Vagina (tissue), 2 donors: ENCODE results near the gene SHCBP1L.

Experiments
- POLR2A ChIP-seq, 2 donors: fragments of 450-650 bp; IDR thresholded peaks; one replicate each; pipeline ENCODE4 v1.6.1; 2017; ENCODE audit warnings: antibody characterized with exemption in 2 of 2, mild to moderate bottlenecking in 2 of 2, moderate library complexity in 2 of 2
- POLR2AphosphoS5 ChIP-seq, 2 donors: sonication (generic); formaldehyde crosslinking; IDR thresholded peaks; one replicate each; pipeline ENCODE4 v1.9.0; 2017; ENCODE audit warnings: antibody characterized with exemption in 2 of 2, mild to moderate bottlenecking in 2 of 2, low read depth in 1 of 2; ENCODE audit not compliant: insufficient read depth in 1 of 2
- TF ChIP-seq, protein P1 (sequence below), 3 experiments: fragments of 450-650 bp in 2 of 3; fragments of 200-600 bp in 1 of 3; sonication (generic) in 1 of 3; IDR thresholded peaks; one replicate each; pipeline ENCODE4 v1.5.1; 2017 to 2019; ENCODE audit warnings: antibody characterized with exemption in 3 of 3, mild to moderate bottlenecking in 2 of 3, moderate library complexity in 2 of 3

DNA sequence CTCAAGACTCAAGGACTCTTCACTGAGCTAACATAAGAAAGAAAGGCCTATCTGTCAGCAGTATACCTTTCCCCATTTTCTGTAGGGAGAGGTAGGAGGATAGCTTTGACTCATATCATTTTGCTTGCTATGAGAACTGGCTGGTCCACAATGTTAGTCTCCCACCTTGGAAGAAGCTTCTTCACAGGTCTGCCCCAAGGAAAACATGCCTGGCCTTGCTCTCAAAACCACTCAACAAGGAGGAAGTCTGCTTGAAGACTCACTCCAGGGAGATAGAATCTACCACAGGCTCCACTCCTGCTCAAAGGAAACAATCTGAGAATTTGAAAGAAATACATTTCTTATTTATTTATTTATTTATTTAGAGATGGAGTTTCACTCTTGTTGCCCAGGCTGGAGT is 40.8 kb upstream of the SHCBP1L start:
- TF ChIP-seq POLR2A (IDR thresholded peaks at IDR 0.05) = no peak
- TF ChIP-seq, protein P1, sequence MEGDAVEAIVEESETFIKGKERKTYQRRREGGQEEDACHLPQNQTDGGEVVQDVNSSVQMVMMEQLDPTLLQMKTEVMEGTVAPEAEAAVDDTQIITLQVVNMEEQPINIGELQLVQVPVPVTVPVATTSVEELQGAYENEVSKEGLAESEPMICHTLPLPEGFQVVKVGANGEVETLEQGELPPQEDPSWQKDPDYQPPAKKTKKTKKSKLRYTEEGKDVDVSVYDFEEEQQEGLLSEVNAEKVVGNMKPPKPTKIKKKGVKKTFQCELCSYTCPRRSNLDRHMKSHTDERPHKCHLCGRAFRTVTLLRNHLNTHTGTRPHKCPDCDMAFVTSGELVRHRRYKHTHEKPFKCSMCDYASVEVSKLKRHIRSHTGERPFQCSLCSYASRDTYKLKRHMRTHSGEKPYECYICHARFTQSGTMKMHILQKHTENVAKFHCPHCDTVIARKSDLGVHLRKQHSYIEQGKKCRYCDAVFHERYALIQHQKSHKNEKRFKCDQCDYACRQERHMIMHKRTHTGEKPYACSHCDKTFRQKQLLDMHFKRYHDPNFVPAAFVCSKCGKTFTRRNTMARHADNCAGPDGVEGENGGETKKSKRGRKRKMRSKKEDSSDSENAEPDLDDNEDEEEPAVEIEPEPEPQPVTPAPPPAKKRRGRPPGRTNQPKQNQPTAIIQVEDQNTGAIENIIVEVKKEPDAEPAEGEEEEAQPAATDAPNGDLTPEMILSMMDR (IDR thresholded peaks at IDR 0.05) = no peak
- TF ChIP-seq POLR2AphosphoS5 (IDR thresholded peaks at IDR 0.05; ENCODE audit: insufficient read depth in 1 of 2, low read depth in 1 of 2) = no peak
